GM23338 (cell line): ENCODE data around the gene MAPKAPK3. TPM values are rescaled to one million over a fixed set of nuclear protein-coding genes. Genes with fewer than 3 reads are reported as not detected.

Experiments
- ATAC-seq: fragments of 200-7000 bp; cut with Tn5 transposase; 3 replicates; pipeline ENCODE4 v1.9.1; 2020
- DNase-seq: peaks from one replicate; pipeline ENCODE4 v3.0.0-alpha.2; 2015; ENCODE audit warnings: low spot score
- H2AFZ ChIP-seq: fragments of 200-600 bp; sonication (generic); 2 replicates; pipeline ENCODE4 v1.8.0; 2016; ENCODE audit warnings: antibody characterized with exemption, mild to moderate bottlenecking, moderate library complexity
- H3F3A ChIP-seq: fragments of 200-600 bp; sonication (generic); replicated peaks from 2 replicates; pipeline ENCODE4 v1.8.0; 2017; ENCODE audit warnings: antibody characterized with exemption, mixed run types, low read depth
- H3K27ac ChIP-seq: fragments of 200-600 bp; sonication (generic); 2 replicates; pipeline ENCODE4 v1.6.1; 2016; ENCODE audit warnings: low read depth
- H3K27me3 ChIP-seq: fragments of 200-600 bp; sonication (generic); 2 replicates; pipeline ENCODE4 v1.8.0; 2016; ENCODE audit warnings: mild to moderate bottlenecking, mixed run types, moderate library complexity; ENCODE audit not compliant: insufficient read depth
- H3K36me3 ChIP-seq: fragments of 200-600 bp; sonication (generic); 2 replicates; pipeline ENCODE4 v1.8.0; 2016; ENCODE audit warnings: mild to moderate bottlenecking; ENCODE audit not compliant: insufficient read depth
- H3K4me1 ChIP-seq: fragments of 200-600 bp; sonication (generic); 2 replicates; pipeline ENCODE4 v1.8.0; 2016; ENCODE audit warnings: mild to moderate bottlenecking, moderate library complexity; ENCODE audit not compliant: insufficient read depth
- H3K4me2 ChIP-seq: fragments of 200-600 bp; sonication (generic); 2 replicates; pipeline ENCODE4 v1.7.1; 2017; ENCODE audit warnings: mixed run types
- H3K4me3 ChIP-seq: fragments of 200-600 bp; sonication (generic); 2 replicates; pipeline ENCODE4 v1.6.1; 2016; ENCODE audit warnings: mixed run types
- H3K79me2 ChIP-seq: fragments of 200-600 bp; sonication (generic); replicated peaks from 2 replicates; pipeline ENCODE4 v1.8.0; 2017; ENCODE audit warnings: mild to moderate bottlenecking; ENCODE audit not compliant: insufficient read depth
- H3K9me2 ChIP-seq: fragments of 200-600 bp; sonication (generic); 2 replicates; pipeline ENCODE4 v1.8.0; 2017; ENCODE audit not compliant: insufficient read depth
- H4K20me1 ChIP-seq: fragments of 200-600 bp; sonication (generic); replicated peaks from 2 replicates; pipeline ENCODE4 v1.8.0; 2017; ENCODE audit warnings: mild to moderate bottlenecking; ENCODE audit not compliant: insufficient read depth
- H3K27ac Mint-ChIP-seq: 2 replicates; pipeline ENCODE4 v1.8.0; 2020; ENCODE audit warnings: inconsistent platforms, mild to moderate bottlenecking, moderate library complexity, mixed read lengths
- H3K27me3 Mint-ChIP-seq: 3 replicates; pipeline ENCODE4 v1.8.0; 2022; ENCODE audit warnings: low read depth, mild to moderate bottlenecking, moderate library complexity, mixed read lengths, inconsistent platforms; ENCODE audit not compliant: insufficient read depth, poor library complexity
- H3K36me3 Mint-ChIP-seq: 3 replicates; pipeline ENCODE4 v1.8.0; 2021; ENCODE audit warnings: low read depth, mild to moderate bottlenecking, inconsistent platforms, moderate library complexity, mixed read lengths
- H3K4me1 Mint-ChIP-seq: 3 replicates; pipeline ENCODE4 v1.8.0; 2020; ENCODE audit warnings: mild to moderate bottlenecking, inconsistent platforms, mixed read lengths
- H3K4me3 Mint-ChIP-seq: 3 replicates; pipeline ENCODE4 v1.8.0; 2021; ENCODE audit warnings: moderate library complexity, mild to moderate bottlenecking, inconsistent platforms, mixed read lengths
- H3K9me3 Mint-ChIP-seq: 3 replicates; pipeline ENCODE4 v1.8.0; 2020; ENCODE audit warnings: moderate library complexity, mild to moderate bottlenecking, inconsistent platforms, mixed read lengths
- CREB1 ChIP-seq: fragments of 250-450 bp; sonication (Bioruptor Pico); IDR thresholded peaks from 2 replicates; pipeline ENCODE4 v1.5.0; 2020; ENCODE audit warnings: low read depth, mild to moderate bottlenecking, moderate library complexity
- CTCF ChIP-seq, 2 experiments: fragments of 200-600 bp in 1 of 2; sonication (generic) in 1 of 2; conservative IDR thresholded peaks; 2 replicates each; pipeline versions ENCODE4 v1.5.1 to v1.6.1; 2016 to 2017; ENCODE audit warnings: antibody characterized with exemption in 2 of 2, low read depth in 2 of 2, mild to moderate bottlenecking in 2 of 2, moderate library complexity in 1 of 2
- ETS1 ChIP-seq: IDR thresholded peaks from 2 replicates; pipeline ENCODE4 v1.6.1; 2016; ENCODE audit warnings: antibody characterized with exemption
- EZH2 ChIP-seq: fragments of 200-600 bp; sonication (generic); IDR thresholded peaks from one replicate; pipeline ENCODE4 v1.8.0; 2017; ENCODE audit warnings: antibody characterized with exemption, mild to moderate bottlenecking, low read depth; ENCODE audit not compliant: unreplicated experiment
- POLR2AphosphoS5 ChIP-seq: IDR thresholded peaks from 2 replicates; pipeline ENCODE4 v1.6.1; 2016; ENCODE audit warnings: antibody characterized with exemption, low read depth
- REST ChIP-seq: IDR thresholded peaks from one replicate; pipeline ENCODE4 v1.6.1; 2018; ENCODE audit warnings: antibody characterized with exemption; ENCODE audit not compliant: unreplicated experiment
- STAT1 ChIP-seq: IDR thresholded peaks from one replicate; pipeline ENCODE4 v1.6.1; 2016; ENCODE audit warnings: antibody characterized with exemption; ENCODE audit not compliant: unreplicated experiment
- ZNF114 ChIP-seq: fragments of 250-450 bp; sonication (Bioruptor Pico); IDR thresholded peaks from 2 replicates; pipeline ENCODE4 v1.5.0; 2020; ENCODE audit warnings: mild to moderate bottlenecking, moderate library complexity
- ZNF331 ChIP-seq: fragments of 250-450 bp; sonication (Bioruptor Pico); IDR thresholded peaks from 2 replicates; pipeline ENCODE4 v1.5.0; 2020; ENCODE audit warnings: low read depth, mild to moderate bottlenecking, moderate library complexity
- polyA plus RNA-seq: library from polyadenylated mRNA; unstranded; fragments of >200 nt; fragmentation: Nextera tagmentation; extraction: Ambion mirVana; gene quantifications from 2 replicates; pipeline ENCODE4 v1.2.1, GENCODE V29; 2016
- total RNA-seq: library from RNA; depleted of rRNA; stranded (reverse); fragments of >200 nt; shearing (Covaris generic); gene quantifications from 2 replicates; pipeline ENCODE4 v1.2.3, GENCODE V29; 2014
- TF ChIP-seq, protein P1 (sequence below): fragments of 250-450 bp; sonication (Bioruptor Pico); IDR thresholded peaks from 2 replicates; pipeline ENCODE4 v1.5.0; 2020; ENCODE audit warnings: mild to moderate bottlenecking, moderate library complexity

Gene MAPKAPK3
- total and polyA plus RNA-seq, 2 experiments from 2014 or later: 16.5 to 51.1 TPM

- no peak for TF ChIP-seq ETS1
- no peak for TF ChIP-seq ZNF114 (CRISPR knock-in tag)
- TF ChIP-seq, protein P1, sequence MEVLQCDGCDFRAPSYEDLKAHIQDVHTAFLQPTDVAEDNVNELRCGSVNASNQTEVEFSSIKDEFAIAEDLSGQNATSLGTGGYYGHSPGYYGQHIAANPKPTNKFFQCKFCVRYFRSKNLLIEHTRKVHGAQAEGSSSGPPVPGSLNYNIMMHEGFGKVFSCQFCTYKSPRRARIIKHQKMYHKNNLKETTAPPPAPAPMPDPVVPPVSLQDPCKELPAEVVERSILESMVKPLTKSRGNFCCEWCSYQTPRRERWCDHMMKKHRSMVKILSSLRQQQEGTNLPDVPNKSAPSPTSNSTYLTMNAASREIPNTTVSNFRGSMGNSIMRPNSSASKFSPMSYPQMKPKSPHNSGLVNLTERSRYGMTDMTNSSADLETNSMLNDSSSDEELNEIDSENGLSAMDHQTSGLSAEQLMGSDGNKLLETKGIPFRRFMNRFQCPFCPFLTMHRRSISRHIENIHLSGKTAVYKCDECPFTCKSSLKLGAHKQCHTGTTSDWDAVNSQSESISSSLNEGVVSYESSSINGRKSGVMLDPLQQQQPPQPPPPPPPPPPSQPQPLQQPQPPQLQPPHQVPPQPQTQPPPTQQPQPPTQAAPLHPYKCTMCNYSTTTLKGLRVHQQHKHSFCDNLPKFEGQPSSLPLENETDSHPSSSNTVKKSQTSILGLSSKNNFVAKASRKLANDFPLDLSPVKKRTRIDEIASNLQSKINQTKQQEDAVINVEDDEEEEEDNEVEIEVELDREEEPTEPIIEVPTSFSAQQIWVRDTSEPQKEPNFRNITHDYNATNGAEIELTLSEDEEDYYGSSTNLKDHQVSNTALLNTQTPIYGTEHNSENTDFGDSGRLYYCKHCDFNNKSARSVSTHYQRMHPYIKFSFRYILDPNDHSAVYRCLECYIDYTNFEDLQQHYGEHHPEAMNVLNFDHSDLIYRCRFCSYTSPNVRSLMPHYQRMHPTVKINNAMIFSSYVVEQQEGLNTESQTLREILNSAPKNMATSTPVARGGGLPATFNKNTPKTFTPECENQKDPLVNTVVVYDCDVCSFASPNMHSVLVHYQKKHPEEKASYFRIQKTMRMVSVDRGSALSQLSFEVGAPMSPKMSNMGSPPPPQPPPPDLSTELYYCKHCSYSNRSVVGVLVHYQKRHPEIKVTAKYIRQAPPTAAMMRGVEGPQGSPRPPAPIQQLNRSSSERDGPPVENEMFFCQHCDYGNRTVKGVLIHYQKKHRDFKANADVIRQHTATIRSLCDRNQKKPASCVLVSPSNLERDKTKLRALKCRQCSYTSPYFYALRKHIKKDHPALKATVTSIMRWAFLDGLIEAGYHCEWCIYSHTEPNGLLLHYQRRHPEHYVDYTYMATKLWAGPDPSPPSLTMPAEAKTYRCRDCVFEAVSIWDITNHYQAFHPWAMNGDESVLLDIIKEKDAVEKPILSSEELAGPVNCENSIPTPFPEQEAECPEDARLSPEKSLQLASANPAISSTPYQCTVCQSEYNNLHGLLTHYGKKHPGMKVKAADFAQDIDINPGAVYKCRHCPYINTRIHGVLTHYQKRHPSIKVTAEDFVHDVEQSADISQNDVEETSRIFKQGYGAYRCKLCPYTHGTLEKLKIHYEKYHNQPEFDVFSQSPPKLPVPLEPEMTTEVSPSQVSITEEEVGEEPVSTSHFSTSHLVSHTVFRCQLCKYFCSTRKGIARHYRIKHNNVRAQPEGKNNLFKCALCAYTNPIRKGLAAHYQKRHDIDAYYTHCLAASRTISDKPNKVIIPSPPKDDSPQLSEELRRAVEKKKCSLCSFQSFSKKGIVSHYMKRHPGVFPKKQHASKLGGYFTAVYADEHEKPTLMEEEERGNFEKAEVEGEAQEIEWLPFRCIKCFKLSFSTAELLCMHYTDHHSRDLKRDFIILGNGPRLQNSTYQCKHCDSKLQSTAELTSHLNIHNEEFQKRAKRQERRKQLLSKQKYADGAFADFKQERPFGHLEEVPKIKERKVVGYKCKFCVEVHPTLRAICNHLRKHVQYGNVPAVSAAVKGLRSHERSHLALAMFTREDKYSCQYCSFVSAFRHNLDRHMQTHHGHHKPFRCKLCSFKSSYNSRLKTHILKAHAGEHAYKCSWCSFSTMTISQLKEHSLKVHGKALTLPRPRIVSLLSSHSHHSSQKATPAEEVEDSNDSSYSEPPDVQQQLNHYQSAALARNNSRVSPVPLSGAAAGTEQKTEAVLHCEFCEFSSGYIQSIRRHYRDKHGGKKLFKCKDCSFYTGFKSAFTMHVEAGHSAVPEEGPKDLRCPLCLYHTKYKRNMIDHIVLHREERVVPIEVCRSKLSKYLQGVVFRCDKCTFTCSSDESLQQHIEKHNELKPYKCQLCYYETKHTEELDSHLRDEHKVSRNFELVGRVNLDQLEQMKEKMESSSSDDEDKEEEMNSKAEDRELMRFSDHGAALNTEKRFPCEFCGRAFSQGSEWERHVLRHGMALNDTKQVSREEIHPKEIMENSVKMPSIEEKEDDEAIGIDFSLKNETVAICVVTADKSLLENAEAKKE (CRISPR knock-in tag): no peak
- no peak for TF ChIP-seq ZNF331 (CRISPR knock-in tag)
- no peak for TF ChIP-seq STAT1
- TF ChIP-seq EZH2: no peak
- TF ChIP-seq POLR2AphosphoS5: no peak
- no peak for TF ChIP-seq CREB1
Observed at GRCh38 chr3:50687127-50687751, 70.3 kb downstream of the MAPKAPK3 start (continued).

GRCh38 chr3:50687916-50688315 lies 71.0 kb downstream of the MAPKAPK3 start:
- no peaks in the 10 kb centered on the region for H3K27me3 Mint-ChIP-seq
- H3K9me3 Mint-ChIP-seq: peaks cover 5% of the 10 kb centered on the region; the same call in 1 of the 3 replicates
- H4K20me1 ChIP-seq: 0 out of 2 replicates have a peak, but pooled peaks cover 4% of the 10 kb centered on the region
- TF ChIP-seq STAT1: no peak
- no peak for TF ChIP-seq CTCF (conservative IDR thresholded peaks at IDR 0.05; ENCODE audit: low read depth in 2 of 2)
- TF ChIP-seq ZNF331 (CRISPR knock-in tag): no peak
- no peak for TF ChIP-seq REST
- no peak for TF ChIP-seq CREB1
- TF ChIP-seq EZH2: no peak

More at GRCh38 chr3:50687916-50688315, 71.0 kb downstream of the MAPKAPK3 start:
- H3K36me3 Mint-ChIP-seq: peaks cover 9% of the 10 kb centered on the region
- H3K4me3 Mint-ChIP-seq: no peak overlapping the region
- Histone ChIP-seq H3F3A (no peaks in the 10 kb centered on the region), H3K4me1 (peaks cover 19% of the 10 kb centered on the region), H3K4me2 (no peak overlapping the region), H3K36me3 (no peaks in the 10 kb centered on the region), H3K79me2 (peaks cover 78% of the 10 kb centered on the region), H3K27ac (peak overlapping the region; percentile 63; the same call in 1 of the 2 replicates), H3K9me2 (no peaks in the 10 kb centered on the region), H2AFZ (no peak overlapping the region), H3K4me3 (no peak overlapping the region), H3K27me3 (no peaks in the 10 kb centered on the region)
- peaks cover 12% of the 10 kb centered on the region for H3K4me1 Mint-ChIP-seq
- DNase-seq: no peak
- ATAC-seq: no peak
- H3K27ac Mint-ChIP-seq: no peak overlapping the region
